HG03442 (cell line): ENCODE data around the gene FZD8.

ENCODE experiments used
- ATAC-seq: cut with Tn5 transposase; IDR thresholded peaks from one replicate; pipeline ENCODE4 v1.9.1; 2021; ENCODE audit warnings: mild to moderate bottlenecking, moderate library complexity; ENCODE audit not compliant: unreplicated experiment

Gene FZD8

DNA sequence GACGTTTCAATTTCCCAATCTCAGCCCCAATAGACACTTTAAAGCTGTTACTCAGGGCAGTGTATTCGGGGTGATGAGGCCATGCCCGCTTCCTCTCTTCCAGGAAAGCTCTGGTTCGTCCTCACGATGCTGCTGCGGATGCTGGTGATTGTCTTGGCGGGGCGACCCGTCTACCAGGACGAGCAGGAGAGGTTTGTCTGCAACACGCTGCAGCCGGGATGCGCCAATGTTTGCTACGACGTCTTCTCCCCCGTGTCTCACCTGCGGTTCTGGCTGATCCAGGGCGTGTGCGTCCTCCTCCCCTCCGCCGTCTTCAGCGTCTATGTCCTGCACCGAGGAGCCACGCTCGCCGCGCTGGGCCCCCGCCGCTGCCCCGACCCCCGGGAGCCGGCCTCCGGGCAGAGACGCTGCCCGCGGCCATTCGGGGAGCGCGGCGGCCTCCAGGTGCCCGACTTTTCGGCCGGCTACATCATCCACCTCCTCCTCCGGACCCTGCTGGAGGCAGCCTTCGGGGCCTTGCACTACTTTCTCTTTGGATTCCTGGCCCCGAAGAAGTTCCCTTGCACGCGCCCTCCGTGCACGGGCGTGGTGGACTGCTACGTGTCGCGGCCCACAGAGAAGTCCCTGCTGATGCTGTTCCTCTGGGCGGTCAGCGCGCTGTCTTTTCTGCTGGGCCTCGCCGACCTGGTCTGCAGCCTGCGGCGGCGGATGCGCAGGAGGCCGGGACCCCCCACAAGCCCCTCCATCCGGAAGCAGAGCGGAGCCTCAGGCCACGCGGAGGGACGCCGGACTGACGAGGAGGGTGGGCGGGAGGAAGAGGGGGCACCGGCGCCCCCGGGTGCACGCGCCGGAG lies 34.4 kb downstream of the FZD8 start:
- ATAC-seq: no peak

DNA sequence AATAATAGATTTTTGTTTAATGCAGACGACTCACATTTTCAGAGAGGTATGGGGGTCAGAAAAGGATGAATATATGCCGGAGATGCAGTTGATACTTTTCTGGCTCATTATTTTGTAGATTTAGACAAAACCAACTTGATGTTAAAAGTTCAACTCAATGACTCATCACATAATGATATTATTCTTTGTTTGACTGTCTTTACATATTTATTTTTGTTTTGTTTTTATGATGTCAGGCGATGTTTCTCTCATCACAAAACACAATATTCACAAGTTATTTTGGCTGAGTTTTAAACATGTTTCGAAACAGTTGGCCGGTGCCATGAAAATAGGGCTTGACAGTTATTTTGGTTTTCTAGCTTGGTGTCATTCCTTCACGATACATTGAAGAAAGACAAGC lies 35.7 kb downstream of the FZD8 start:
- no peak for ATAC-seq

DNA sequence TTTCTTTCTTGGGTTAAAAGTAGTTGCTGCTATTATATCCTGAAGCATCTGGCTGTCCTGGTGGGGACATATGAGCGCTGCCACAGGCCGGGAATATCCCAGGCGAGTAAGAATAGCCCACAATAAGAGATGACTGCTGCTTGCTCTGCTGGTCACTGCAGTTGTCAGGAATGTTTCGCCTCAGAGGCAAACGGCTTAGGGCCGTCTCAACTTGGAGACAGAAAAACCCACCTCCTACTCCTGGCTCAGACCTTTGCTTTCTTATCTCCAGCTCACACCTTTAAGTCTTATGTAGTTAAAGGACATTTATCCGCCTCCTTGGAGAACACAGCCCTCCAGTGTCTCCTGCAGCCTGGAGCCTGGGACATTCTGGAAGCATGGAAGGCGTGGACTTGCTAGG lies 36.9 kb downstream of the FZD8 start, which contains the start of gene GJD4:
Gene GJD4, plus strand, starts transcription at position 151 of the 400 bp plus-strand sequence. Its CDS starts 227 bp downstream, at position 378.
- ATAC-seq: no peak

DNA sequence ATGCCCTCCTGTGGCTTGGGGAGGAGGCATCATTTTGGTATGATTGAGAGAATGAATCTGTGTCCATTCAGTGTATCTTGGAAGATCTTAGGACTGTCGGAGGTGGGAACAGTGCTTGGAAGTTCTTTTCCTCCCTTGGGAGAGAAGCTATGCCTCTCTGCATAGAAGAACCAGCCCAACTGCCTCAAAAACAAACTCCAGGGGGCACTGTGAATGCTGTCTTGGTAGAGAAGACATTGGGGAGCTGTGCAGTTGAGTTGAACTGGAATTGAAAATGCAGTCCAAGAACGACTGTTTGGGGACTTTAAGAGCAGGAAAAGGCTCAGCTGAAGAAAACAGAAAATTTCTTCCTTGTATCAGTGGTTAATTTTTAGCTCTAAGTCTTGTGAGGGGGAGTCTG lies 41.9 kb downstream of the FZD8 start:
- ATAC-seq: no peak

DNA sequence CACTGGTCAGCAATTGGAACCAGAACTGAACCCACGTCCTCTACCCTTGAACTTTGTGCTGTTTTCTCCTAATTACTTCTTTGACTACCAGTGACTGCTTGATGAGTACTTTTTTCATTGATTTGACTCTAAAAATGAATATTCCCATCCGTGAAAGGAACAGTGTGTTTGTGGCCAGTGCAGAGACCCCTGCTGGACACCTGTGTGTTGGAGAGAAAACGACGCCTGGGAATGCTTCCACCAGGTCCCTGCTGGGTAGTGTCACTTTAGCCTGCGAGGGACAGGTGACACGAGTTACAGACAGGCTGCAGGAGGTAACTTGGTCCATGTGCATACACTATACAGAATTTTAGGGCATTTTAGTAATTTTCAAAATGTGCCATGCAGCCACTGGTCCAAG lies 43.7 kb downstream of the FZD8 start:
- ATAC-seq: no peak

DNA sequence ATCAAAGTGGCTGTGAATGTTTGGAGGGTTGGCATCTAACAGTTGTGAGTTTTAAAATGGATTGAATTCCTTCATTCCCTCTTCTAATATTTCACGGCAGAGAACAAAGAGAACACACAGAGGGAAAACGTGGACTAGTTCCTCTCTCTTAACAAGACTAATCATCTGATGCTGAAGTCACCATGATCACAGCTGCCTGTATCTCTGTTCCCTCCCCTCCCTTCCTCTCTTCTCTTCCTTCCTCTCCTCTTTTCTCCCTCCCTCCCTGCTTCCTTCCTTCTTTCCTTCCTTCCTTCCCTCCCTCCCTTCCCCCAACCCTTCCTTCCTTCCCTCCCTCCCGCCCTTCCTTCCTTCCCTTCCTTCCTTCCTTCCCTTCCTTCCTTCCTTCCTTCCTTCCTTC lies 47.0 kb downstream of the FZD8 start:
- no peak for ATAC-seq

DNA sequence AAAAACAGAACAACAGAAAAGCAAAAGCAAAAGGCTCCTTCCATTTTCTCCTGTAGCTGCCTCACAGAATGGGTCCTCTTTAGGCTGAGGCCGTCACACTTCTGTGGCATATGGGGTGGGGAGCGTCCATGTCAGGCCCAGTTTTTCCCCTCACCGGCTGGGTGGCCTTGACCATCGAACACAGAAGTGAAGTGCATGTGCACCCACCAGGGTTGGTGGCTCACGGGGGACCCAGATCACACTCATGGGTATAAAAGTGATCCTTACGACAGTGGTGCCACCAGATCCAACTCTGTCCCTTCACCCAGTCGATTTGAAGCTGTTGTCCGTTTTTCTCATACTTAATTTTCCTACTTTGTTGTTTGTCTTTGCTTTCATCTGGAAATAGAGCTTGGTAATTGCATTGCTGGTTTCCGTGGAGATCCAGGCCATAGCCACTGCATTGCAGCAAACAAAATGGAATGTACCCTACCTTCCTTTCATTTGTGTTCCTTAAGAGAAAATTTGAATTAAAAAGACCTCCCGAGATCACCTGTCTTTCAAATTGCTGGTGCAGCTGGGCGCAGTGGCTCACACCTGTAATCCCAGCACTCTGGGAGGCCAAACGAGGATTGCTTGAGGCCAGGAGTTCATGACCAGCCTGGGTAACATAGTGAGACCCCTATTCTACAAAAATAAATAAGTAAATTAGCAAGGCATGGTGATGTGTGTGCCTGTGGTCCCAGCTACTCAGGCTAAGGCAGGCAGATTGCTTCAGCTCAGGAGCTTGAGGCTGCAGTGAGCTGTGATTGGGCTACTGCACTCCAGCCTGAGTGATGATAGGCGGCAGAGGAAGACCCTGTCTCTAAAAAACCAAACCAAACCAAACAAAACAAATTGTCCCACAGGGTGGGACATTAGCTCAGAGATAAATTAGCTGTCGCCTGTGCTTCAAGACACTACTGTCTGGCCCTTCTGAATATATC lies 47.7 kb downstream of the FZD8 start:
- ATAC-seq: no peak

DNA sequence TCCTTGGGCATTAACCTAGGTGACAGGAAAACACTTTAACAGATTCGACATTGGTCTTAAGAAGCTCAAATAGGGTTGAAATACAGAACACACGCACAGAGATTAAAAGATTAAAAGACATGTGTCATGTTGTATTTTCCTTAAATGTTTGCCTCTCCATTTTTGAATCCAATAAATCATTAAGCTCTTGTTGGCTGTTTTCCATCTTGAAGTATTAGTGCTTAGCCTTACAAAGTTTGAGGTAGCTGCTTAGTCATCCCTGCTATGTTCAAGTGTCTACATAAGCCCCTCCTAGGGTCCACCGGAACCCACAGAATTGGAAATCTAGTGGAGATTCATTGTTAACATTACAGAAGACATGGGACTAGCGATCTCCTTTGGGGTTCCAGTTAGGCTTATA lies 49.7 kb downstream of the FZD8 start:
- ATAC-seq: no peak

DNA sequence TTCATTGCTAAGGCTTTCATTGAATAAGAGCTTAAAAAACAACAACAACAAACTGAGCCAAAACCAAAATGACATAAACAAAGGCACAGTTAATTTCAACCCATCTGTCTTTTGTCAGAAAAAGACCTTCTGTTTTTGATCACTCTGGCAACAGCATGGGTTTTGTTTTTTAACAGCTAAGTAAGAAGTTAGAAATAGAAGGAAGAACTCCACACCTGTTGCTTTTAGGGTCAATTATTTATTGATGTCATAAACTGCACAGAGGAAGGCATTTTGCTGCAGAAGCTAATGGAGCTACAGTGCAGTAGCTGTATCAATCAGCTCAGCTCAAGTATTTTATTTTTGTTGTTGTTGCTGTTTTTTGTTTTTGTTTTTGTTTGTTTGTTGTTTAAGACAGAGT lies 53.3 kb downstream of the FZD8 start:
- ATAC-seq: no peak
